ENCODE results near the gene TEPSIN.

DNA sequence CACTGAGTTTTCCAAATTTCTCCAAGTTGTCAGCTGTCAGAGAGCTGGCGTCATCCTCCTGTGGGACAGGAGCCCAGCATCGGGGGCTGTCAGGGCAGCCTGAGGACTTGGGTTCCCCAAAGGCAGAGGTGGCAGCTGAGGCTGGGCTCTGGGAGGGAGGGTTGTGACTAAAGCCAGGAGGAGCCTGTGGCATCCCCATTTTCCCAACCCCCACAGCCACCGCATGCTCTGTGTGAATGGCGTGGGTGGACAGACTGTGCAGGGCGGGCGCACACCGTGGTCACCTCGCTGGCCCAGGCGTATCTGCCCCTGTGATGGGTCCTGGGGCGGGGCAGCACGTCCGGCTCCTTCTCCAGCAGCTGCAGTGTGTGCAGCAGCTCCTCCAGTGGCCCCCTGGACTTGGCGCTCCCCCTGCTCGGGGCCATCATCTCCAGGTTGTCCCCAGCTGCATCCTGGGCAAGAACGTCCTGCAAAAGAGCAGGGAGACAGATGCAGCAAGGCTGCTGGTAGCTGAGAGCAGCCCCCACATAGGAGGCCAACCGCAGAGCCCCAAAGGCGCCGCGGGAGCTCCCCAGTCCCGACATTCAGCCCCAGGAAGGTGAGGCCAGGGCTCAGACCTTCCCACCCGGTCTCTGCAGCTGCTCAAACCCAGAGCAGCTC, 40.9 kb downstream of the TEPSIN start:
- TF ChIP-seq, protein P1, sequence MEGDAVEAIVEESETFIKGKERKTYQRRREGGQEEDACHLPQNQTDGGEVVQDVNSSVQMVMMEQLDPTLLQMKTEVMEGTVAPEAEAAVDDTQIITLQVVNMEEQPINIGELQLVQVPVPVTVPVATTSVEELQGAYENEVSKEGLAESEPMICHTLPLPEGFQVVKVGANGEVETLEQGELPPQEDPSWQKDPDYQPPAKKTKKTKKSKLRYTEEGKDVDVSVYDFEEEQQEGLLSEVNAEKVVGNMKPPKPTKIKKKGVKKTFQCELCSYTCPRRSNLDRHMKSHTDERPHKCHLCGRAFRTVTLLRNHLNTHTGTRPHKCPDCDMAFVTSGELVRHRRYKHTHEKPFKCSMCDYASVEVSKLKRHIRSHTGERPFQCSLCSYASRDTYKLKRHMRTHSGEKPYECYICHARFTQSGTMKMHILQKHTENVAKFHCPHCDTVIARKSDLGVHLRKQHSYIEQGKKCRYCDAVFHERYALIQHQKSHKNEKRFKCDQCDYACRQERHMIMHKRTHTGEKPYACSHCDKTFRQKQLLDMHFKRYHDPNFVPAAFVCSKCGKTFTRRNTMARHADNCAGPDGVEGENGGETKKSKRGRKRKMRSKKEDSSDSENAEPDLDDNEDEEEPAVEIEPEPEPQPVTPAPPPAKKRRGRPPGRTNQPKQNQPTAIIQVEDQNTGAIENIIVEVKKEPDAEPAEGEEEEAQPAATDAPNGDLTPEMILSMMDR (IDR thresholded peaks at IDR 0.05), result no peak
- TF ChIP-seq POLR2A (IDR thresholded peaks at IDR 0.05) (no peak), POLR2AphosphoS5 (IDR thresholded peaks at IDR 0.05; ENCODE audit: insufficient read depth in 1 of 2, low read depth in 1 of 2) (no peak)
